T follicular helper cell (primary cell): Measurements from ENCODE around the gene MAPK8IP2.

Source experiments
- DNase-seq: peaks from one replicate; pipeline ENCODE4 v3.0.0-alpha.2; 2020; ENCODE audit warnings: low read depth
- total RNA-seq, 2 experiments: gene quantifications; one replicate each; lab custom pipeline; 2026; lab: John Stamatoyannopoulos, UW

MAPK8IP2 gene
- total RNA-seq: 0.39 to 0.48 reads per million in 2 experiments

DNA sequence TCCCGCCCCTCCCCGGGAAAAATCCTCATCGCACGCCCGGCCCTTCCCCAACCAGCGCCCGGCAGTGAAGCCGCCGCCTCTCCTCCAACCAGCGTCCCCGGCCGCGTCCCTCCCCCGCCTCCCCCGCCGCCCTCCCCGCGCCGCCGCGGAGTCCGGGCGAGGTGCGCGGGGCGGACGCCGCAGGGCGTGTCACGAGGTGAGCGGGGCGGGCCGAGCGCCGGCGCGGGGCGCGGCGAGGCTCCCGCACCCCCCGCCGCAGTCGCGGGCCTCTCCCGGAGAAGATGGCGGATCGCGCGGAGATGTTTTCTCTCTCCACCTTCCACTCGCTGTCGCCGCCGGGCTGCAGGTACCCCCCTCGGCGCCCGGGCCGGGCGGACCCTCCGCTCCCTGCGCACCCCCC, at the start of gene MAPK8IP2:
TSS of gene MAPK8IP2 (plus strand) at position 256 of the 400 bp plus-strand sequence. CDS start at position 282, 26 bp downstream.
- DNase-seq: no peak

DNA sequence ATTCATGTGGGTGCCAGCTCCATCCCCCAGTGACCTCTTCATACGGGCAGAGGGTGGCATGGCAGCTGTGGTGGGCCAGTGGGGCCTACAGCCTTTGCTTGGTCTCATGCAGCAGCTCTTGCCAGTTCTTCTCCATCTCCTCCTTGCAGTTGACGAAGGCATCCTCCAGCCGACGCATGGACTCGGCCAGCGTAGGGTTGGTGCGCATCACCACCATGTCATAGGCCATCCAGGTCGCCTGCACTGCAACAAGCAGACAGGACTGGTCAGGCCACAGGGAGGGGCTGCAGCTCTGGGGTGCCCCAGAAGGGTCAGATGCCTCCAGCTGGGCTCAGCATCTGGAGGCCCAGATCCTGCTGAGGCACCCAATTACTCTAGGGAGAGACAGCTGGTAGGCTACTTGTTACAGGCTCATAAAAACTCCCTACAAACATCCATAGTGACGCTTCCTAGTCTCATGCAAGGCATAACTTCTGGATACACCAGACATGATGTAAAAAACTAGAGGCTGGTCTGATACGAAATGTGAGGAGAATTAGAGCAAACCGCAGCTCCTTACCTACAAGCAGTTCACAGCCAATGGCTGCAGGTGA, 49.3 kb upstream of the MAPK8IP2 start:
- no peak for DNase-seq

DNA sequence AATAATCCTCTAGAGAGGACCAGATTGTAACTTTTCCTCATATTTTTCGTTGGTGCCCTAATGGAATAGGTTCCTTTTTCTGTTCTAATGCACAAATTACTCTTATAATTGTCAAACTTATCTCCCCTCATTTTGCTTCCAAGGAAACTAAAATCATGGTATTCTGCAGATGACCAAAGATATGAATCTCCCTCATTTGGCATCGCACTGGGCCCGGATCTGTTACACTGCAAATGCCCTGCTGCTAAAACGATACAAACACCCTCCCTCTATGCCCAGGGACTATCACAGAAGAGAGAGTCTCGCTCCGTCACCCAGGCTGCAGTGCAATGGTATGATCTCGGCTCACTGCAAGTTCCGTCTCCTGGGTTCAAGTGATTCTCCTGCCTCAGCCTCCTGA, 47.3 kb upstream of the MAPK8IP2 start:
- no peak for DNase-seq

DNA sequence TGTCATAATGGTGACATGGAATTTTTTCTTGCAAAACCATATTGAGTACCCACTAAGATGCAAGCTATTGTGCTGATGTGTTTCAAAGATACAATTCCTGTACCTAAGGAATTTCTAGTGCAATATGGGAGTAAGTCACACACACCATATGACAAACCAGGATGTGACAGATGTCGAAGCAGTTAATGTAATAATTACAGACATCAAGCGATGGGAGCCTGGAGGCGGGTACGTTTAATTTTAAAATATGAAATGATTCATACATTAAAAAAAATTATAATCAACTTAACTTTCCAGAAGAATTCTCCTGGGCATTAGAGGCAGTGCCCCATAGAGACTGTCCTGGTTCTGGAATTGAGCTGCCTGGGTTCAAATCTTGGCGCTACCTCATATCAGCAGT, 43.9 kb upstream of the MAPK8IP2 start:
- no peak for DNase-seq

DNA sequence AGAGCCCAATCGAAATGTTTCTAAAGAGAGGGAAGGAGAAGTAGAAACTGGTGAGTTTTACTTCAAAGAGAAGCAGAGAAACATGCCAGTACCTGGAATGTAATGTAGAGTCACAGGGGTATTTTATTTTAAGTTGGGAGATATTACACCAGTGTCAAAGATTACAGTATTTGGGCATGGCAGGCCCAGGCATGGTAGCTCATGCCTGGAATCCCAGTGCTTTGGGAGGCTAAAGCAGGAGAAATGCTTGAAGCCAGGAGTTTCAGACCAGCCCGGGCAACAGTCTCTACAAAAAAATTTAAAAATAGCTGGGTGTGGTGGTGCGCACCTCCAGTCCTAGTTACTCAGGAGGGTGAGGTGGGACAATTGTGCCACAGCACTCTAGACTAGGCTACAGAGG, 40.6 kb upstream of the MAPK8IP2 start:
- DNase-seq: no peak

DNA sequence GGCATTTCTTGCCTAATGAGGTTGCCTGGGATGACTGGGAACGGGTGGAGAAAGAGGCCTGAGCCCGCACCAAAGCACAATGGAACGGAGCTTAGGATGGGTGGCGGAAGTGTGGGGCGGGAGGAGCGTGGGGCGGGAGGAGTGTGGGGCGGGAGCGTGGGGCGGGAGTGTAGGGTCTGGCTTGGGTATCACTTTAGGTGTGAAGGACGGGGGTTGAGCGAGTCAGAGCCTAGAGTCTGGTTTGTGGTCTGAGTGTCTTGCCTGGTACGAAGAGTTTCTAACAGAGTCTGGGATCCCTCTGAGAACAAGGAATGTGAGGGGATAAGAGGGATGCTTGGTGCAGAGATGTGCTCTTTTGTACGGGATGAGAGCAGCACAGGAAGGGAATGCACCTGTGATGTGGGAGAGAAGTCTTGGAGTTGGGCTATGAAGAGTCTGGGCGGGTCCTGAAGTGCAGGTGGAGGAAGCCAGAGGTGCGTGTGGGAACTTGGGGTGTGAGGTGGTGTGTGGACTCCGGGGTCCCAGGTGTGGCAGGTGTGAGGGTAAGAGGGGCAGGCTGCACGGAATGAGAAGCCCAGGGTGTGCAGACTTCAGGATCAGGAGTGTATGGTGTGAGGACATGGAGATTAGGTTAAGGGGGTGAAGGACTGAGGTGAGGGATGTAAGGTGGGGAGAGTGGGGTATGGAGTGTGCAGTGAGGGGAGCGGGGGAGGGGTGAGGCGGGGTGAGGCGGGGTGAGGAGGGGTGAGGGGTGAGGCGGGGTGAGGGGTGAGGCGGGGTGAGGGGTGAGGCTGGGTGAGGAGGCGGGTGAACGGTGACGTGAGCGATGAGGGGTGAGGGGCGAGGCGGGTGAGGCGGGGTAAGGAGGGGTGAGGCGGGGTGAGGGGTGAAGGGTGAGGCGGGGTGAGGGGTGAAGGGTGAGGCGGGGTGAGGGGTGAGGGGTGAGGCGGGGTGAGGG, 38.9 kb upstream of the MAPK8IP2 start:
- no peak for DNase-seq

DNA sequence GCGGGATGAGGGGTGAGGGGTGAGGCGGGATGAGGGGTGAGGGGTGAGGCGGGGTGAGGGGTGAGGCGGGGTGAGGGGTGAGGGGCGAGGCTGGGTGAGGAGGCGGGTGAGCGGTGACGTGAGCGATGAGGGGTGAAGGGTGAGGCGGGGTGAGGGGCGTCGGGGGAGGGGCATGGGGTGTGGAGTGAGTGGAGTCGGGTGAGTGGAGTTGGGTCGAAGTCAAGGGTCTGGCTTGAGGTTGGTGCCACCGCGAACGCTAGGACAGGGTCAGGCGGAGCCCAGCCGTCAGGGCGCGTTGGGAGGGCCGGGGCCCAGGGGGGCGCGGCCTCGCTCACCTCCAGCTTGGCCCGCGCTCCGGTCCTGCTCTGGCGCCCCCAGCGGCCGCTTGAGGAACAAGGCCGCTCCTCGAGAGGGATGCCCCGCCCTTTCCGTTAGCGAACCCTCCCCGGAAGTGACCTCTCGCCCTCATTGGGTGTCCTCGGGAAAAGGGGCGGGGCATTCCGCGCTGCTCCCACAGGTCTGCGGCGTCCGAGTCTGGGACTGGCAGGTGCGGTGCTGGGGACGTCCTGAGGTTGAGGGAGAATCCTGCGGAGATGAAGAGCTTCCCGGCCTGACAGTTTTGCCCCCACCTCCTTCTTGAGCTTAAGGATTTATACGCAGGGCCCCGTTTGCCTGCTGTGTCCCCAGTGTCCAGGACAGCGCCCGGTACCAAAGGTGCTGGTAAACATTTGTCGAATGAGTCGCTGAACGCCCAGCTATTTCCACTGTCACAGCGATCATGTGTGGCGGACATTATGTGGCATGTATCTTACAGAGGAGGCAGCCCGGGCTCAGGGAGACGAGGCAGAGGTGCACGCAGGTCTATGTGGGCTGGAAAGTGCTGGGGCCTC, 37.8 kb upstream of the MAPK8IP2 start, which contains the start of gene SYCE3:
TSS of gene SYCE3 (minus strand) at position 397 of the 890 bp plus-strand sequence. CDS start 6,514 bp downstream, outside the sequence.
- DNase-seq: peak; percentile 95

DNA sequence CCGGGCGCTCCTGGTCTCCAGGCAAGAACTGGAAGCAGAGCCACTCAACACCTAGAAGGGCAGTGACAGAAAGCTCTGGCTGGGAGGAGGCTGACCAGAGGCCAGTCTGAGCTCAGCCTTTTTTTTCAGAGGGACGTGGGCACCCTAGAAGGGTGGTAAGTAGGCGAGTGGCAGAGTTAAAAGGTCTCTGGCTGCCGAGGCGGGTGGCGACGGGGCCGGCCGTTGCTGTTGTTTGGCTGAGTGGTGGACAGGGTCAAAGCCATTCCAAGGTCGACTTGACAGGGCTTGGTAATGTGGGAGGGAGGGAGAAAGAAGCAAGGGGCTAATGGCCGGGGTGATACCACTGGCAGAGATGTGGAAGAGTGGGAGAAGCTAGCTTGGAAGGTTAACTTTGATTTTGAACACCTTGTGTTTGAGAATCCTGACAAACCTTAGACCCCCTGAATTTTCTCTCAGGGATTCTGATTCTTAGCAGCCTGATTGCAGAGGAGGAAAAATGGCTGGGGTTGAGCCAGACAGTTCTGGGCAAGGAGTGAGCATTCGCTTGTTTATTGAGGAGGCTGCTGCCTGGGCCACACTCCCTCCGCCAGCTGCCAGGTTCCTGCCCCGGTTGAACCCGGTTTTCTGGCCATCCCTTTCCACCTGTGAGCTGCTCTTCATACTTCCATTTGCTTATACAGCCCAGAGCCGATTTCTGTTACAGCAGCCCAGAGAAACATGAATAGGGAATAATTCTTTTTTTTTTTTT, 37.0 kb upstream of the MAPK8IP2 start:
- DNase-seq: no peak

DNA sequence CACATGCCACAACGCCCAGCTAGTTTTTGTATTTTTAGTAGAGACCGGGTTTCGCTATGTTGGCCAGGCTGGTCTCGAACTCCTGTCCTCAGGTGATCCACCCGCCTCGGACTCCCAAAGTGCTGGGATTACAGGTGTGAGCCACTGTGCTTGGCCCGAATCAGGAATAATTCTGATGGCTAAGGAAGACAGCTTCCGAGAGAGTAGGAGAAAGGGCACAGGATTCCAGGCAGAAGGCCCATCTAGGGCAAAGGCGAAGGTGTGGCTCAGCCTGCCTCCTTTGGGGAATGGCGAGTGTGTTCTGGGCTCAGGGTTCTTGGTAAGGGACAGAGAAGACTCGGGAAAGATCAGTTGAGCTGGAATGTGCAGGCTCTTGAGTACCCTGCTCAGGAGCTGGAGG, 36.3 kb upstream of the MAPK8IP2 start:
- DNase-seq: no peak

DNA sequence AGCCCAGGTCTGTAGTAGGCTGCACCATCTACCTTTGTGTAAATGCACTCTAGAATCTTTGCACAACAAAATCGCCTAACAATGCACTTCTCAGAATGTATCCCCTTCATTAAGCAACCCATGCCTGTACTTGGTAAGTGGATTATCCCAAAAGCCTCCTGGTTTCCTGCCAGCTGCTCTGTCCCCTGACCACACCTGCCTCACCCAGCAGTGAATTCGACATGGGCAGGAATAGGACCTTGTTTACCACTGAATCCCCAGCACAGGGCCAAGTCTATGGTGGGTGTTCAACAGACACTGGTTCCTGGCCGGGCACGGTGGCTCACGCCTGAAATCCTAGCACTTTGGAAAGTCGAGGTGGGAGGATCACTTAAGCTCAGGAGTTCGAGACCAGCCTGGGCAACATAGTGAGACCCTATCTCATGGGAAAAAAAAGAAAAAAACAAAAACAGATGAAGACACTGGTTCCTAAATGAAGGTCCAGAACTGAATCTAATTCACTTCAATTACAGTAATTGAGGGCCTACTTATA, 32.8 kb upstream of the MAPK8IP2 start:
- no peak for DNase-seq

DNA sequence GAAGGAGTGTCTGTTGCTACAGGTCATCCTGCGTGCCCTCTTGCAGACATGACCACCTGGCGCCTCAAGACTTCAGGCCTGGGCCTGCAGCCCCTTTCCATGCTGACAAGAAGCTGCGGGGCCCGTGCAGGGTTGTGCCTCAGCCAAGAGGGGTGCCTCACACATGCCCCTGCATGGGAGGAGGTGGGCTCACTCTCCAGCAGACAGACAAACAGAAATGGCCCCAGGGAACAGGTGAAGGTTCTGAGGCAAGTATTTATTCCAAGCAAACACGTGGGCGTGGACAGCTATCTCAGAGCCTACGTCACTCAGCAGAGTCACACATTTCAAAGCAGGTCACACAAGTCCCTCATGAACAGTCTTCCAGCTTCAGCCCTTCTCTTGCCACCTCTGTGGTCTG, 32.0 kb upstream of the MAPK8IP2 start:
- DNase-seq: no peak

DNA sequence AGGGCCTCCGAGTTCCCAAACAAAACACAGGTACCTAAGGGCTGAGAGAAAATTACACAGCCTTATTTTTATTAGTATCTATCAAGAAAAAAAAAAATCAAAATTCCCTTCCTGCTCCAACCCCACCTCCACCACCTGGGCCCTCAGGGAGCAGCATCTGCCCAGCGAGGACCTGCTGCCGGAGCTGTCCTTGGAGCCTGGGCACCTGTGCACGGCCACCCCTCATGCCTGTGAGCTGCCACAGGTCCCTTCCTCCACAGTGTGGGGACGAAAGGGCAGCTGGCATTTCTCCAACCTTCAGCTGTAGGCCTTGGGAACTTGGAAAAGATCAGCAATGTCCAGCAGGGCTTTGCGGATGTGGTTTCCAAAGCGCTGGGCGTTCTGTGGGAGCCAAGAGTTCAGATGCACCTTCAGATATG, 31.5 kb upstream of the MAPK8IP2 start:
- DNase-seq: no peak

DNA sequence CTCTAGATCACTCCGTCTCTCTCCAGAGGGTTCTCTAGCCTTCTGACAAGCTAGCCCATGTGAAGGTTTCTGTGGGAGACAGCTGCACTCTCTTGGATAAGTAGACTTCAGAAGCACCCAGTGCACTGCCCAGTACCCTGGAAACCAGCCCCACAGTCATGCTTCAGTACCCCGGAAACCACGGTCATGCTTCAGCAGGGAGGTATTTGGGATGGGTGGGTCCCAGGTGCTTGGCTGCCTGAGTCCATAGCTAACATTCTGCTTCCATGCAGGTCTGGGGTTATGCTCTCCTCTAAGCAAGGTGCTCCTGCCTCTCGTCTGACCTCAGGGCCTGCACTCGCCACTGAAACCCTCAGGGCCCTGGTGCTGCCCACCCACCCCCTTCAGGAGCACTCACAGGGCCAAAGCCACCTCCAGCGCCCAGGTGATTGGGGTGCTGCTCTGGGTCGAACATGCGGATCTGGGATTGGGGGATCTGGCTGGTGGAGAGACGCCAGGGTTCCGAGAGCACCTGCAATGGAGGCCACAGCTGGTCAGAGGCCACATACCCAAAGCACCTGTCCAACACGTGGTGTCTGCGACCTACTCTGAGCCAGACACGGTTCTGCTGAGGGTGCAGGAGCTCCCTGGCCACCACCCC, 30.6 kb upstream of the MAPK8IP2 start:
- DNase-seq: no peak

DNA sequence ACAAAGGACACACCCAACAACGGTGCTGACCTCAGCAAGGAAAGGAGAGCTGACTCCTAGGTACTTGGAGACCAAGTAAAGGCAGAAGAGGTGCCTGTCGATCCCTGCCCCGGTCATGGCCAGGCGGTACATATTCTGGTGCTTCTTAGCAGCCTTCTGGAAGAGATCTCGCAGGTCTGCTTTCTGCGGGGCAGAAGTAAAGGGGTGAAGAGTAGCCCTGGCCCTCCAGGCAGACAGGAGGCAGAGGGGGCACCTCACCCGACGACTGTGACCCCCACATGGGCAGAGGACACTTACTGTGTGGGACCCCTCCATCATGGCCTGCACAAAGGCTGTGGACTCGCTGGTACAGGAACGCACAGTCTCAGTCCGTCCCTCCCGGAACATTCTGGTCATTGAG, 29.7 kb upstream of the MAPK8IP2 start:
- no peak for DNase-seq

DNA sequence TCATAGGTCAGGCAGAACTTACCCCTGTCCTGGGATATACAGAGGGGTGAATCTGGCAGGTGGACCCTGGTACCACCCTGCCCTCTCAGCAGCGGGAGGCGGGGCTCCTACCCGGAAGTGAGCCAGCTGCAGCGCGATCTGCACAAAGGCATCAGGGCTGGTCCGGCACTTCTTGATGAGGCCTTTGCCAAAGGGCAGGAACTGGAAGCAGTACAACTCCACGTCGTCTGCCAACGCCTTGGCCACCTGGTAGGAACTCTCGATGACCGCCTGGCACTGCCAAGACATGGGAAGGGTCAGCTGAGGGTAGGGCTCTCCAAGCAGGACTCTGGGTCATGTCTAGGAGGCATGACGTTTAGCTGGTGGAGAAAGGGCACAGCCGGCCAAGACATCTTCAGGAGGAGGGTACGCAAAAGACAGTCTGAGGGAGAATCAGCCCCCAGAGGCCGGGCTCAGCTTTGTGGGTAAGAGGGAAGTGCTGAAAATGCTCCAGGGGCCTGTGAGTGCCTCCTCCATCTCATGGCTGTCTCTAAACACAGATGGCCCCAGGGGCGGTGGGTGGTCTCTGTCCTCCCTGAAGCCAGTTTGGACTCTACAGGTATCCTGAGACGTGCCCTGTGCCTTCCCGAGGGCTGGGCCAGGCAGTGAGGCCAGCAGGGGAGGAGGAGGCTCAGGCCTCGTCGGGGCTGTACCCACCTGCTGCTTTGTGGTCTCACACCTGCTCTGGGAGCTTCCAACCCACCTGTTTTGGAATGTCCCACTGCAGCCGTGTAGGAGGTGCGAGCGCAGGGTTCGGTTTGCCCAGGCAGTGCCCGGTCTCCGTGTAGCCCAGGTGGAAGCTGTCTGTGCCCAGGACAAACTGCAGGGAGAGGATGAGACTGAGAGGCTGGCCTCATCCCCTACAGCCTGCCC, 29.1 kb upstream of the MAPK8IP2 start:
- DNase-seq: no peak

DNA sequence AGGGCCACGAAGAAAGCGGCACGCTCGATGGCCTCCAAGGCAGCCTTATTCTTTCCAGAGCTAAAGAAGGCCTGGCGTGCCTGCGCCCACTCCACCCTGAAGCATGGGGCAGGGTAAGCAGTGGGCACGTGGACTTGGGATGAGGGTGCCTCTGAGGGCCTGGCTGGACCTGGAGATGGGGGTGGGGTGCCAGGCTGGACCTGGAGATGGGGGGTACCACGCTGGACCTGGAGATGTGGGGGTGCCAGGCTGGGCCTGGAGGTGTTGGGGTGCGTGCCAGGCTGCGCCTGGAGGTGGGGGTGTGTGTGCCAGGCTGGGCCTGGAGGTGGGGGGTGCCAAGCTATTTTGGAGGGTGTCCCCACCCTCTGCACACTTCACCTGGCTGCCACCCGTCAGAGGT, 27.6 kb upstream of the MAPK8IP2 start:
- no peak for DNase-seq

DNA sequence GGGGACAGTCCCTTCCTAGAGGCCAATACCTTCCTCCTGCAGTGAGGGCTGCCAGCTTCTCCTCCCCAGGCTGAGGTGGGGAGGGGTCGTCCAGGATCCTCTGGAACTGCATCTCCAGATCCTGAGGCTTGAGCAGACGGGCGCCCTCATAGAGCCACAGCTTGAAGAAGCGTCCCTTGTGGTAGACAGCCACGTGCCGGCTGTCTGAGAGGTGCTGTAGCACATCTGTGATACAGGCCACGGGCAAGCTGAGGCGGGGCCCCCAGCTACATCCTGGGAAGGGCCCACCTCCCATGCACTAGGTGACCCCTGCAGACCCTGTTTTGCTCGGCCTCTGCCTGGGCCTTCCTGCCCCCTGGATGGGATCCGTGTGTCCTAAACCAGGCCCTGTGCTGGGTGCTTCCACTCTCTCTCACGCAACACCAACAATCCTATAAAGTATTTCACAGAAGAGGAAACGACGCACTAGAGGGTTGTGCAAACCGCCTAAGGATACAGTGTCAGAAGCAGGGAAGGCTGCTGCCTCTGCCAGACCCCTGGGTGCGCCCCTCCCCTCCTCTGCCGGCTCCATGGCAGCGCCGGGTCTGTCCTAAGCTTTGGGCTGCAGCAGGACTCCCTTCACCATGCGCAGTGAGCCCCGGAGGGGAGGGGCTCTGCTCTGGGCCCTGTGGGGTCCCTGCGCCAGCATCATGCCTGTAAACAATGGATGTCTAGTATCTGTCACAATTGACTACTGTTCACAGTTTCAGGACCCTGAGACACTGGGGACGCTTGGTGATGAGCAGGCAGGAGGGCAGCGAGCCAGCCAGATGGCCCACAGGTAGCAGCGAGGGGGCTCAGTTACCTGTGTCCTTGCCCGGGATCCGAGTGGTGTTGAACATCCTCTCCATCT, 26.9 kb upstream of the MAPK8IP2 start:
- DNase-seq: no peak

DNA sequence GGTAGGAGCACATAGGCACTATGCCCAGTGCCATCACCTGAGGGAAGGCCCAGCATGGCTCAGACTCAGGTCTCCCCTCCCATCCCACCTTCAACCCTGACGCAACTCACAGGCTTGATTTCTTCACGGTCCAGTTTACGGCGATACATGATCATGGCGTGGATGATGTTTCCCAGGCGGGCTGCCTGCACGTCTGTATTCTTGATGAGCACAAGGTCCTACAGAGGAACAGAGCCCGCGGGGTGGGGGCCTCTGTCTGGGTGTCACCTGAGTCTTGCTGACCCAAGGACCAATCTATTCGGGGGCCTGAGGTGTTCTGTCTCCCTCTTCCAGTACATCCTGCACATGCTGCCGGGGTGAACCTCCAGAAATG, 26.2 kb upstream of the MAPK8IP2 start:
- DNase-seq: no peak
